Choroid plexus epithelial cell (primary cell): ENCODE results near the gene KIAA0825.
"Not testable (repeated sequence)": the region's sequence is repeated elsewhere in the genome, so short reads cannot be mapped to it uniquely, and the experiment has no call there.

ENCODE experiments used
- DNase-seq: peaks from one replicate; pipeline ENCODE4 v3.0.0-alpha.2; 2010; ENCODE audit warnings: low read depth
- H3K4me3 ChIP-seq: 2 replicates; pipeline ENCODE4 v1.5.1; 2011; ENCODE audit warnings: low read depth, mild to moderate bottlenecking, control low read depth, low read length, moderate library complexity
- CTCF ChIP-seq: conservative IDR thresholded peaks from 2 replicates; pipeline ENCODE4 v1.5.1; 2011; ENCODE audit warnings: low read depth, mild to moderate bottlenecking, control low read depth, inconsistent platforms, low read length, moderate library complexity

Gene KIAA0825

GRCh38 chr5:94159144-94159543 lies 459.3 kb downstream of the KIAA0825 start:
- no peak for TF ChIP-seq CTCF
- H3K4me3 ChIP-seq: no peak overlapping the region
- DNase-seq: no peak

- H3K4me3 ChIP-seq: no peak overlapping the region
- no peak for DNase-seq
- no peak for TF ChIP-seq CTCF
These were observed 460.5 kb downstream of the KIAA0825 start for GRCh38 chr5:94157704-94158539.

DNA sequence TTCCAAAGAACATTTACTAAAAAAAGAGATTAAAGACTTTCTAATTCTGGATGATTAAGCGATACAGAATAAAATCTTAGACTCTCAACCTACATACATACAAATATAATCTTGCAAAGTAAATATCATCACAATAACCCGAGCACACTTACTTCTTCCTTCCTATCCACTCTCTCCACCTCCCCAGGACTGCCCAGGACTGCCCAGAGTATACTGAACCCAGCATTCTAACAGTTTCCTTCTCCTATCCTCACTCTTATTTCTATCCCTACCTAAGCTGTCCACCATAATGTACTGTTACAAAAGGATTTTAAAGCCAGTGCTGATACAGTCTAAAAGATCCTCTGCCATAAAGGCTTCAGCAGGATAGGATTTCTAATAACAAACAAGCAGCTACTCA lies 463.7 kb downstream of the KIAA0825 start:
- no peak for DNase-seq
- TF ChIP-seq CTCF: no peak
- H3K4me3 ChIP-seq: no peak overlapping the region

DNA sequence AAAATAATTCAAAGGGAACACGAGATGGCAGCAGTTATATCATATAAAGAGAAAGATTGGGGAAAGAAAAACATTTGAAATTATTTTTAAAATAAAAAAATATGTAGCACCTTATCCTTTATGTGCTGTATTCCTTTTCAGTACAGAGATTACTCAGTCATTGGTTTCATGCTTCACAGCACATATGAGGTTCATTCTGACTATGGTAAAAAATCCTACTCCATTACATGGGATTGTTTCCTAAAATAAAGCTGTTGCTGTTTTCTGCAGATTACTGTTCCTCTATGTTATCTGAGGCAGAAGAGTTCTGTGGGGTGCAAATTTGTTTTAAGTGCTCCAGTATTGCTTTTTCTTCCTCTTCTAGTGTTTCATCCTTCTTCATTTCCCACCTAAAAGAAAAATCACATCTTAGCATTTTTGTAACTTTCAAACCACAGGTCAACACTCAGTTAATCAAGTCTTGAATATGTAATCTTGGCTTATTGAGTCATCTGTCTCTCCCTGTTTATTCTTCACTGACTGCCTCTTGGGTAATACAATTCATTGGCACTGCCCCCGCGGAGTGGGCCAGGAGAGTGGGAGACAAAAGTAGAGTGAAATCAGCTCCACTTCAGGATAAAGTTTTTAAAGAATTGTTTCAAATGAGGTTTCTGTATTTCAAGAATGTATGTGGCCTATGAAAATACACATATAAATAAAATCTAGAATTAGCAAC lies 464.5 kb downstream of the KIAA0825 start:
- no peak for TF ChIP-seq CTCF
- DNase-seq: peak; percentile 8
- H3K4me3 ChIP-seq: no peak overlapping the region

GRCh38 chr5:94143621-94144020 lies 474.8 kb downstream of the KIAA0825 start:
- DNase-seq, H3K4me3 ChIP-seq: not testable (repeated sequence)

GRCh38 chr5:94140300-94140699 lies 478.1 kb downstream of the KIAA0825 start:
- H3K4me3 ChIP-seq: no peak overlapping the region
- no peak for DNase-seq
- no peak for TF ChIP-seq CTCF

- H3K4me3 ChIP-seq: no peak overlapping the region
- no peak for DNase-seq
- no peak for TF ChIP-seq CTCF
These were observed 488.3 kb downstream of the KIAA0825 start for GRCh38 chr5:94130077-94130476.
